GM12878 (cell line): ENCODE data around the gene MYD88. TPM values are rescaled to one million over a fixed set of nuclear protein-coding genes. Genes with fewer than 3 reads are reported as not detected.

ENCODE experiments used
- BACH1 ChIP-seq: fragments of 450-650 bp; IDR thresholded peaks from 2 replicates; pipeline ENCODE4 v1.6.1; 2017; ENCODE audit warnings: mild to moderate bottlenecking, borderline replicate concordance
- BCL11A ChIP-seq: IDR thresholded peaks from 2 replicates; pipeline ENCODE4 v1.6.1; 2011; ENCODE audit warnings: low read depth, low read length
- BHLHE40 ChIP-seq, 2 experiments: fragments of 450-650 bp in 1 of 2; IDR thresholded peaks; 2 replicates each; pipeline ENCODE4 v1.6.1; 2011 to 2017; ENCODE audit warnings: low read depth in 2 of 2, borderline replicate concordance in 1 of 2, improper control_type of control experiment in 1 of 2, low read length in 1 of 2, mild to moderate bottlenecking in 1 of 2
- CTCF ChIP-seq, 3 experiments: IDR thresholded peaks in 2 of 3; conservative IDR thresholded peaks in 1 of 3; 2 replicates each; pipeline ENCODE4 v1.5.1; 2011; ENCODE audit warnings: low read depth in 3 of 3, low read length in 3 of 3, mild to moderate bottlenecking in 3 of 3, control low read depth in 2 of 3, moderate library complexity in 2 of 3, inconsistent platforms in 1 of 3, mixed read lengths in 1 of 3; ENCODE audit not compliant: control insufficient read depth in 2 of 3, insufficient read depth in 1 of 3; ENCODE audit errors: extremely low read depth in 1 of 3
- FOXK2 ChIP-seq: fragments of 450-650 bp; IDR thresholded peaks from 2 replicates; pipeline ENCODE4 v1.6.1; 2017; ENCODE audit warnings: mild to moderate bottlenecking, moderate library complexity
- GATAD2B ChIP-seq: fragments of 450-650 bp; conservative IDR thresholded peaks from 2 replicates; pipeline ENCODE4 v1.6.1; 2017; ENCODE audit warnings: low read depth, mild to moderate bottlenecking, moderate library complexity
- PKNOX1 ChIP-seq: fragments of 450-650 bp; IDR thresholded peaks from 2 replicates; pipeline ENCODE4 v1.6.1; 2016; ENCODE audit warnings: mild to moderate bottlenecking
- RCOR1 ChIP-seq: conservative IDR thresholded peaks from 2 replicates; pipeline ENCODE4 v1.6.1; 2012; ENCODE audit warnings: low read depth, low read length, improper control_type of control experiment
- SIN3A ChIP-seq: IDR thresholded peaks from 2 replicates; pipeline ENCODE4 v1.6.1; 2012; ENCODE audit warnings: low read depth, low read length, improper control_type of control experiment
- SIX5 ChIP-seq: IDR thresholded peaks from 2 replicates; pipeline ENCODE4 v1.6.1; 2011; ENCODE audit warnings: mild to moderate bottlenecking, low read depth, low read length, moderate library complexity; ENCODE audit not compliant: severe bottlenecking
- SKIL ChIP-seq: fragments of 450-650 bp; IDR thresholded peaks from 2 replicates; pipeline ENCODE4 v1.6.1; 2017; ENCODE audit warnings: mild to moderate bottlenecking, low read depth, inconsistent platforms; ENCODE audit not compliant: poor library complexity, severe bottlenecking
- TAF1 ChIP-seq: IDR thresholded peaks from 2 replicates; pipeline ENCODE4 v1.6.1; 2011; ENCODE audit warnings: mild to moderate bottlenecking, low read depth, low read length, borderline replicate concordance
- WRNIP1 ChIP-seq: IDR thresholded peaks from 2 replicates; pipeline ENCODE4 v1.6.1; 2011; ENCODE audit warnings: low read depth, low read length, improper control_type of control experiment, borderline replicate concordance
- ZBTB4 ChIP-seq: fragments of 450-650 bp; formaldehyde crosslinking; IDR thresholded peaks from 2 replicates; pipeline ENCODE4 v1.4.0; 2022; ENCODE audit warnings: mild to moderate bottlenecking, moderate library complexity
- ZNF687 ChIP-seq: fragments of 450-650 bp; IDR thresholded peaks from 2 replicates; pipeline ENCODE4 v1.6.1; 2017; ENCODE audit warnings: mild to moderate bottlenecking, moderate library complexity
- polyA plus RNA-seq, 11 experiments: library from polyadenylated mRNA; depleted of rRNA in 4 of 11; unstranded in 6 of 11; stranded (reverse) in 5 of 11; fragments of >200 nt; fragmentation: Nextera tagmentation in 4 of 11; fragmentation: Illumina TruSeq in 1 of 11; extraction: Ambion mirVana in 4 of 11; extraction: Trizol in 1 of 11; gene quantifications; 1 replicate in 1 of 11; 2 replicates in 10 of 11; pipeline versions ENCODE4 v1.2.1 to v1.2.3, GENCODE V29; 2011 to 2016; ENCODE audit warnings: inconsistent platforms in 2 of 11, missing spikeins in 2 of 11, low read depth in 1 of 11
- total RNA-seq, 4 experiments: library from RNA; depleted of rRNA in 3 of 4; stranded (reverse); fragments of >200 nt in 3 of 4; fragmentation: Illumina TruSeq in 1 of 4; extraction: Trizol in 1 of 4; gene quantifications; 2 replicates each; pipeline versions ENCODE4 v1.2.1 to v1.2.3, GENCODE V29; 2013 to 2021

Gene MYD88
- total and polyA plus RNA-seq, 10 of the 15 experiments (the other 5 are each of a cell fraction or from before 2014, with no cell fraction given), result 5.5 to 84.8 (median 67.5) TPM

- TF ChIP-seq CTCF (IDR thresholded peaks at IDR 0.05 in 2 of 3, conservative IDR thresholded peaks at IDR 0.05 in 1 of 3; ENCODE audit: control insufficient read depth in 2 of 3, extremely low read depth in 1 of 3, insufficient read depth in 1 of 3, low read depth in 3 of 3, low read length in 3 of 3) (no peak), WRNIP1 (no peak), RCOR1 (no peak), FOXK2 (no peak), BACH1 (peak; percentile 71; the same call in 1 of the 2 replicates), SKIL (no peak), SIN3A (peak; percentile 44; the same call in 1 of the 2 replicates), BHLHE40 (IDR thresholded peaks at IDR 0.05; ENCODE audit: borderline replicate concordance in 1 of 2, low read depth in 2 of 2, low read length in 1 of 2) (peak in 1 of 2 experiments; percentile 82; a peak in 2 of 4 replicates), PKNOX1 (peak; percentile 95), GATAD2B (peak; percentile 77), TAF1 (peak; percentile 69; the same call in 1 of the 2 replicates), ZBTB4 (CRISPR knock-in tag) (no peak), SIX5 (no peak), ZNF687 (0 out of 2 replicates have a peak, but pooled peaks have one; percentile 41), BCL11A (no peak)
Observed at GRCh38 chr3:38136777-38137614, 1.5 kb upstream of the MYD88 start, which contains the start of gene ACAA1 (continued).
